ENCODE data around the gene CHD5. TPM values are rescaled to one million over a fixed set of nuclear protein-coding genes. Genes with fewer than 3 reads are reported as not detected.

CHD5 gene
- total RNA-seq, 1 experiment from 2014 or later, result 6.1 TPM

GRCh38 chr1:6116137-6116536, 64.0 kb downstream of the CHD5 start:
- POLR2A ChIA-PET, result no interaction called here

GRCh38 chr1:6113745-6114144, 66.4 kb downstream of the CHD5 start:
- no peak overlapping the region for H3K9ac ChIP-seq (ENCODE audit: low read length)
- H3K9me3 ChIP-seq (ENCODE audit: control insufficient read depth in 1 of 2, insufficient read depth in 1 of 2, low read depth in 1 of 2, low read length in 2 of 2), result peaks cover 0 to 6% of the 10 kb centered on the region in 2 experiments; a peak in 1 of 4 replicates
- no peaks in the 10 kb centered on the region for H3K27me3 ChIP-seq (ENCODE audit: insufficient read depth, low read length)
- H3K27ac ChIP-seq (ENCODE audit: low read depth, low read length), result no peak overlapping the region
- H3K36me3 ChIP-seq (ENCODE audit: control insufficient read depth in 1 of 2, insufficient read depth in 2 of 2, low read length in 2 of 2), result no peaks in the 10 kb centered on the region
- ATAC-seq (no peak), DNase-seq (ENCODE audit: low read depth, low spot score) (no peak)
- H3K9me2 ChIP-seq (ENCODE audit: insufficient read depth), result no peaks in the 10 kb centered on the region
- RAD21 ChIA-PET (ENCODE audit: low non-redundant PET in 1 of 2, low total read pairs in 2 of 2, uncharacterized antibody in 2 of 2, unreplicated experiment in 2 of 2), result interaction anchor here (0.6 kb wide), 2 partner anchors 104 to 237 kb away, joined by 3 read pairs; no protein-coding TSS in a partner anchor
- intact Hi-C loops (cut with micrococcal nuclease), result no loop called here
- no peaks in the 10 kb centered on the region for H4K20me1 ChIP-seq (ENCODE audit: insufficient read depth)
- CTCF ChIA-PET, result no interaction called here
- H3K79me2 ChIP-seq (ENCODE audit: insufficient read depth, low read length), result no peaks in the 10 kb centered on the region
- H2AFZ ChIP-seq (ENCODE audit: low read depth, low read length, poor library complexity, severe bottlenecking), result no peak overlapping the region
- H3K4me1 ChIP-seq (ENCODE audit: control insufficient read depth in 1 of 2, insufficient read depth in 2 of 2, low read length in 2 of 2), result peaks cover 0 to 4% of the 10 kb centered on the region in 2 experiments; a peak in 1 of 4 replicates
- POLR2A ChIA-PET, result no interaction called here
- H3K4me3 ChIP-seq (replicated peaks in 1 of 2; ENCODE audit: low read depth in 1 of 2, low read length in 2 of 2), result no peak overlapping the region
- BruUV-seq (replicated peaks), result no TSS peak
- no peak for TF ChIP-seq ZBTB33 (IDR thresholded peaks at IDR 0.05; ENCODE audit: extremely low read depth, insufficient replicate concordance, low read length)
- TF ChIP-seq JUND (IDR thresholded peaks at IDR 0.05), result no peak
- TF ChIP-seq CBX3 (IDR thresholded peaks at IDR 0.05; ENCODE audit: low read depth), result no peak
- no peak for TF ChIP-seq YY1 (IDR thresholded peaks at IDR 0.05; ENCODE audit: extremely low read depth, insufficient replicate concordance, low read depth, low read length)
- no peak for TF ChIP-seq POLR2A (IDR thresholded peaks at IDR 0.05; ENCODE audit: borderline replicate concordance, extremely low read depth, insufficient read depth, insufficient read length)
- TF ChIP-seq SP1 (IDR thresholded peaks at IDR 0.05; ENCODE audit: low read depth), result no peak
- no peak for TF ChIP-seq ZNF274 (IDR thresholded peaks at IDR 0.05; ENCODE audit: low read depth, low read length)
- TF ChIP-seq FOSL1 (IDR thresholded peaks at IDR 0.05; ENCODE audit: low read depth), result no peak
- no peak for TF ChIP-seq CTCF (IDR thresholded peaks at IDR 0.05 in 2 of 3, conservative IDR thresholded peaks at IDR 0.05 in 1 of 3; ENCODE audit: borderline replicate concordance in 1 of 3, insufficient read depth in 1 of 3, low read depth in 2 of 3, low read length in 2 of 3)
- TF ChIP-seq TCF7L2 (IDR thresholded peaks at IDR 0.05; ENCODE audit: borderline replicate concordance, extremely low read depth, insufficient read depth, insufficient read length), result no peak
- no peak for TF ChIP-seq EGR1 (IDR thresholded peaks at IDR 0.05; ENCODE audit: low read depth)
- no peak for TF ChIP-seq POLR2AphosphoS5 (IDR thresholded peaks at IDR 0.05; ENCODE audit: low read depth, low read length)
- TF ChIP-seq, protein P1, sequence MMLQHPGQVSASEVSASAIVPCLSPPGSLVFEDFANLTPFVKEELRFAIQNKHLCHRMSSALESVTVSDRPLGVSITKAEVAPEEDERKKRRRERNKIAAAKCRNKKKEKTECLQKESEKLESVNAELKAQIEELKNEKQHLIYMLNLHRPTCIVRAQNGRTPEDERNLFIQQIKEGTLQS (IDR thresholded peaks at IDR 0.05), result no peak
- TF ChIP-seq MAX (IDR thresholded peaks at IDR 0.05), result no peak
- TF ChIP-seq SIN3A (IDR thresholded peaks at IDR 0.05; ENCODE audit: low read depth), result no peak
- TF ChIP-seq SRF (IDR thresholded peaks at IDR 0.05; ENCODE audit: low read depth), result no peak
- no peak for TF ChIP-seq EZH2 (IDR thresholded peaks at IDR 0.05)
- no peak overlapping the region for H3K4me2 ChIP-seq (ENCODE audit: low read length)

More at GRCh38 chr1:6116137-6116536, 64.0 kb downstream of the CHD5 start:
- Histone ChIP-seq H3K27ac (ENCODE audit: low read depth, low read length) (no peak overlapping the region), H3K27me3 (ENCODE audit: insufficient read depth, low read length) (no peaks in the 10 kb centered on the region), H3K9me3 (ENCODE audit: control insufficient read depth in 1 of 2, insufficient read depth in 1 of 2, low read depth in 1 of 2, low read length in 2 of 2) (peaks cover 0 to 6% of the 10 kb centered on the region in 2 experiments; a peak in 1 of 4 replicates), H3K4me2 (ENCODE audit: low read length) (no peak overlapping the region), H3K9me2 (ENCODE audit: insufficient read depth) (no peaks in the 10 kb centered on the region), H2AFZ (ENCODE audit: low read depth, low read length, poor library complexity, severe bottlenecking) (no peak overlapping the region), H3K9ac (ENCODE audit: low read length) (no peak overlapping the region), H3K36me3 (ENCODE audit: control insufficient read depth in 1 of 2, insufficient read depth in 2 of 2, low read length in 2 of 2) (no peaks in the 10 kb centered on the region), H3K79me2 (ENCODE audit: insufficient read depth, low read length) (no peaks in the 10 kb centered on the region), H3K4me1 (ENCODE audit: control insufficient read depth in 1 of 2, insufficient read depth in 2 of 2, low read length in 2 of 2) (no peaks in the 10 kb centered on the region), H4K20me1 (ENCODE audit: insufficient read depth) (no peaks in the 10 kb centered on the region), H3K4me3 (replicated peaks in 1 of 2; ENCODE audit: low read depth in 1 of 2, low read length in 2 of 2) (no peak overlapping the region)
- ATAC-seq, result no peak
- intact Hi-C loops (cut with micrococcal nuclease), result no loop called here
- TF ChIP-seq EZH2 (IDR thresholded peaks at IDR 0.05), result no peak
- no peak for TF ChIP-seq POLR2A (IDR thresholded peaks at IDR 0.05; ENCODE audit: borderline replicate concordance, extremely low read depth, insufficient read depth, insufficient read length)
- TF ChIP-seq JUND (IDR thresholded peaks at IDR 0.05), result no peak
- BruUV-seq (replicated peaks), result no TSS peak
- ChIA-PET RAD21 (ENCODE audit: low non-redundant PET in 1 of 2, low total read pairs in 2 of 2, uncharacterized antibody in 2 of 2, unreplicated experiment in 2 of 2) (no interaction called here), CTCF (no interaction called here)
- DNase-seq (ENCODE audit: low read depth, low spot score), result no peak
